ENCODE results near the gene CPT1B. TPM values are rescaled to one million over a fixed set of nuclear protein-coding genes. Genes with fewer than 3 reads are reported as not detected.

CPT1B gene
- total RNA-seq, 6 experiments from 2014 or later, result 3.8 to 30.7 (median 13.0) TPM

DNA sequence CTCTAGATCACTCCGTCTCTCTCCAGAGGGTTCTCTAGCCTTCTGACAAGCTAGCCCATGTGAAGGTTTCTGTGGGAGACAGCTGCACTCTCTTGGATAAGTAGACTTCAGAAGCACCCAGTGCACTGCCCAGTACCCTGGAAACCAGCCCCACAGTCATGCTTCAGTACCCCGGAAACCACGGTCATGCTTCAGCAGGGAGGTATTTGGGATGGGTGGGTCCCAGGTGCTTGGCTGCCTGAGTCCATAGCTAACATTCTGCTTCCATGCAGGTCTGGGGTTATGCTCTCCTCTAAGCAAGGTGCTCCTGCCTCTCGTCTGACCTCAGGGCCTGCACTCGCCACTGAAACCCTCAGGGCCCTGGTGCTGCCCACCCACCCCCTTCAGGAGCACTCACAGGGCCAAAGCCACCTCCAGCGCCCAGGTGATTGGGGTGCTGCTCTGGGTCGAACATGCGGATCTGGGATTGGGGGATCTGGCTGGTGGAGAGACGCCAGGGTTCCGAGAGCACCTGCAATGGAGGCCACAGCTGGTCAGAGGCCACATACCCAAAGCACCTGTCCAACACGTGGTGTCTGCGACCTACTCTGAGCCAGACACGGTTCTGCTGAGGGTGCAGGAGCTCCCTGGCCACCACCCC lies 8.2 kb downstream of the CPT1B start:
- no peak overlapping the region for H3K4me3 ChIP-seq
- peak overlapping the region; percentile 89 to 93 (median 90) for H3K27ac ChIP-seq
- intact Hi-C loops (cut with DNase I), result no loop called here
- H3K9me3 ChIP-seq, result no peaks in the 10 kb centered on the region
- peaks cover 0 to 11% (median 2%) of the 10 kb centered on the region in 4 donors for H3K36me3 ChIP-seq
- 74% methylated on average over 5 of the region's 13 CpGs for WGBS (ENCODE audit: insufficient coverage, low coverage, low lambda C conversion rate, missing lambda C conversion rate)
- ATAC-seq (no peak), DNase-seq (no peak)
- peaks cover 0 to 30% (median 16%) of the 10 kb centered on the region in 4 donors for H3K4me1 ChIP-seq
- TF ChIP-seq POLR2A (IDR thresholded peaks at IDR 0.05), result no peak
- TF ChIP-seq, protein P1, sequence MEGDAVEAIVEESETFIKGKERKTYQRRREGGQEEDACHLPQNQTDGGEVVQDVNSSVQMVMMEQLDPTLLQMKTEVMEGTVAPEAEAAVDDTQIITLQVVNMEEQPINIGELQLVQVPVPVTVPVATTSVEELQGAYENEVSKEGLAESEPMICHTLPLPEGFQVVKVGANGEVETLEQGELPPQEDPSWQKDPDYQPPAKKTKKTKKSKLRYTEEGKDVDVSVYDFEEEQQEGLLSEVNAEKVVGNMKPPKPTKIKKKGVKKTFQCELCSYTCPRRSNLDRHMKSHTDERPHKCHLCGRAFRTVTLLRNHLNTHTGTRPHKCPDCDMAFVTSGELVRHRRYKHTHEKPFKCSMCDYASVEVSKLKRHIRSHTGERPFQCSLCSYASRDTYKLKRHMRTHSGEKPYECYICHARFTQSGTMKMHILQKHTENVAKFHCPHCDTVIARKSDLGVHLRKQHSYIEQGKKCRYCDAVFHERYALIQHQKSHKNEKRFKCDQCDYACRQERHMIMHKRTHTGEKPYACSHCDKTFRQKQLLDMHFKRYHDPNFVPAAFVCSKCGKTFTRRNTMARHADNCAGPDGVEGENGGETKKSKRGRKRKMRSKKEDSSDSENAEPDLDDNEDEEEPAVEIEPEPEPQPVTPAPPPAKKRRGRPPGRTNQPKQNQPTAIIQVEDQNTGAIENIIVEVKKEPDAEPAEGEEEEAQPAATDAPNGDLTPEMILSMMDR (IDR thresholded peaks at IDR 0.05), result no peak
- H3K27me3 ChIP-seq, result no peaks in the 10 kb centered on the region

DNA sequence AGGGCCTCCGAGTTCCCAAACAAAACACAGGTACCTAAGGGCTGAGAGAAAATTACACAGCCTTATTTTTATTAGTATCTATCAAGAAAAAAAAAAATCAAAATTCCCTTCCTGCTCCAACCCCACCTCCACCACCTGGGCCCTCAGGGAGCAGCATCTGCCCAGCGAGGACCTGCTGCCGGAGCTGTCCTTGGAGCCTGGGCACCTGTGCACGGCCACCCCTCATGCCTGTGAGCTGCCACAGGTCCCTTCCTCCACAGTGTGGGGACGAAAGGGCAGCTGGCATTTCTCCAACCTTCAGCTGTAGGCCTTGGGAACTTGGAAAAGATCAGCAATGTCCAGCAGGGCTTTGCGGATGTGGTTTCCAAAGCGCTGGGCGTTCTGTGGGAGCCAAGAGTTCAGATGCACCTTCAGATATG lies 9.2 kb downstream of the CPT1B start:
- 28% methylated on average over 7 of the region's 8 CpGs for WGBS (ENCODE audit: insufficient coverage, low coverage, low lambda C conversion rate, missing lambda C conversion rate)
- intact Hi-C loops (cut with DNase I), result no loop called here
- Histone ChIP-seq H3K36me3 (peaks cover 0 to 11% (median 2%) of the 10 kb centered on the region in 4 donors), H3K9me3 (no peaks in the 10 kb centered on the region), H3K27me3 (no peaks in the 10 kb centered on the region), H3K4me1 (peaks cover 0 to 36% (median 19%) of the 10 kb centered on the region in 4 donors), H3K4me3 (peak overlapping the region in 1 of 3 donors; percentile 6), H3K27ac (peak overlapping the region; percentile 89 to 93 (median 90))
- peak; percentile 74 to 84 (median 82) for ATAC-seq
- TF ChIP-seq POLR2A (IDR thresholded peaks at IDR 0.05), result no peak
- TF ChIP-seq, protein P1 (IDR thresholded peaks at IDR 0.05), result no peak
- peak; percentile 83 to 93 (median 90) for DNase-seq

DNA sequence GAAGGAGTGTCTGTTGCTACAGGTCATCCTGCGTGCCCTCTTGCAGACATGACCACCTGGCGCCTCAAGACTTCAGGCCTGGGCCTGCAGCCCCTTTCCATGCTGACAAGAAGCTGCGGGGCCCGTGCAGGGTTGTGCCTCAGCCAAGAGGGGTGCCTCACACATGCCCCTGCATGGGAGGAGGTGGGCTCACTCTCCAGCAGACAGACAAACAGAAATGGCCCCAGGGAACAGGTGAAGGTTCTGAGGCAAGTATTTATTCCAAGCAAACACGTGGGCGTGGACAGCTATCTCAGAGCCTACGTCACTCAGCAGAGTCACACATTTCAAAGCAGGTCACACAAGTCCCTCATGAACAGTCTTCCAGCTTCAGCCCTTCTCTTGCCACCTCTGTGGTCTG lies 9.6 kb downstream of the CPT1B start:
- TF ChIP-seq POLR2A (IDR thresholded peaks at IDR 0.05), result peak; percentile 19
- TF ChIP-seq, protein P1 (IDR thresholded peaks at IDR 0.05), result no peak
- peak in 2 of 3 donors; percentile 67 to 79 for DNase-seq
- peak; percentile 76 to 83 (median 78) for ATAC-seq
- Histone ChIP-seq H3K36me3 (peaks cover 0 to 11% (median 2%) of the 10 kb centered on the region in 4 donors), H3K4me1 (peaks cover 0 to 38% (median 20%) of the 10 kb centered on the region in 4 donors), H3K27me3 (no peaks in the 10 kb centered on the region), H3K27ac (peak overlapping the region; percentile 89 to 93 (median 90)), H3K4me3 (no peak overlapping the region), H3K9me3 (no peaks in the 10 kb centered on the region)
- 43% methylated on average over 5 of the region's 7 CpGs for WGBS (ENCODE audit: insufficient coverage, low coverage, low lambda C conversion rate, missing lambda C conversion rate)
- intact Hi-C loops (cut with DNase I), result no loop called here

DNA sequence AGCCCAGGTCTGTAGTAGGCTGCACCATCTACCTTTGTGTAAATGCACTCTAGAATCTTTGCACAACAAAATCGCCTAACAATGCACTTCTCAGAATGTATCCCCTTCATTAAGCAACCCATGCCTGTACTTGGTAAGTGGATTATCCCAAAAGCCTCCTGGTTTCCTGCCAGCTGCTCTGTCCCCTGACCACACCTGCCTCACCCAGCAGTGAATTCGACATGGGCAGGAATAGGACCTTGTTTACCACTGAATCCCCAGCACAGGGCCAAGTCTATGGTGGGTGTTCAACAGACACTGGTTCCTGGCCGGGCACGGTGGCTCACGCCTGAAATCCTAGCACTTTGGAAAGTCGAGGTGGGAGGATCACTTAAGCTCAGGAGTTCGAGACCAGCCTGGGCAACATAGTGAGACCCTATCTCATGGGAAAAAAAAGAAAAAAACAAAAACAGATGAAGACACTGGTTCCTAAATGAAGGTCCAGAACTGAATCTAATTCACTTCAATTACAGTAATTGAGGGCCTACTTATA lies 10.4 kb downstream of the CPT1B start:
- ATAC-seq, result no peak
- Histone ChIP-seq H3K4me1 (peaks cover 0 to 39% (median 20%) of the 10 kb centered on the region in 4 donors), H3K36me3 (peaks cover 0 to 11% (median 2%) of the 10 kb centered on the region in 4 donors), H3K4me3 (no peak overlapping the region), H3K27ac (peak overlapping the region; percentile 89 to 93 (median 90)), H3K9me3 (no peaks in the 10 kb centered on the region), H3K27me3 (no peaks in the 10 kb centered on the region)
- intact Hi-C loops (cut with DNase I), result no loop called here
- 86% methylated on average over 3 of the region's 7 CpGs for WGBS (ENCODE audit: insufficient coverage, low coverage, low lambda C conversion rate, missing lambda C conversion rate)
- TF ChIP-seq, protein P1 (IDR thresholded peaks at IDR 0.05), result no peak
- no peak for TF ChIP-seq POLR2A (IDR thresholded peaks at IDR 0.05)
- no peak for DNase-seq

Measured in right lobe of liver (tissue), 6 donors.